ENCODE measurements around the gene AFF1.
"Not testable (repeated sequence)": the region's sequence is repeated elsewhere in the genome, so short reads cannot be mapped to it uniquely, and the experiment has no call there.

AFF1 gene

DNA sequence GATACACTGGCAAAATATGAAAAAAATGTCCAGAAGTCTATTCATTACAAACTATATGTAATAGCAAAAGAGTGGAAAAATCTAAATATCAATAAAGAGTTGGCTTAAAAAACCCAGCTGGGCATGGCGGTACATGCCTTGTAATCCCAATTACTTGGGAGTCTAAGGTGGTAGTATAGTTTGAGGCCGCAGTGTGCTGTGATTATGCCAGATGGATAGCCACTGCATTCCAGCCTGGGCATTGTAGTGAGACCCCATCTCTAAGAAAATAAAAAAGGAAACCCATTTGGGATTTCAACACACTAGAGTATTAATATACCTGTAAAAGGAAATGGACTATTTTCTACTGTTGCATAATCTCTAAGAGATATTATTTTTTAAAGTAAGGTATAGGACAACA lies 45.4 kb downstream of the AFF1 start:
- no peak for DNase-seq (ENCODE audit: low read depth)

DNA sequence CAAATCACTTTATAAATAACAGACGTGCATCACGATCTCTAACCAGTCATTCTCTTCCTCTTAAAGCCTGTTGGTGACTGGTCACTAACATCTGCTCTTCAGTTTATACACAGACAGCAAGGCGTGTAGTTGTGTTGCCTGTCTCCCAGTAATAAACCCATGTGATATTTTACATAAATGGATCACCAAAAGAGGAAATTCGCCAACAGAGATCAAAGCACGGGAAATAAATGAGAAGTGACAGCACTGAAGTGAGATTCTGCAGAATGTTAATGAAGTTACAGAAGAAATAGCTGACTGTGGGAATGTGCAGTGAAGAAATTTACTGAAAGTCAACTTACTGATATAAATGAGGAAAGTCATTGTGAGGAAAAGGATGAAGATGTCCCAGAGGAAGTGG lies 47.0 kb downstream of the AFF1 start:
- DNase-seq (ENCODE audit: low read depth) = no peak

DNA sequence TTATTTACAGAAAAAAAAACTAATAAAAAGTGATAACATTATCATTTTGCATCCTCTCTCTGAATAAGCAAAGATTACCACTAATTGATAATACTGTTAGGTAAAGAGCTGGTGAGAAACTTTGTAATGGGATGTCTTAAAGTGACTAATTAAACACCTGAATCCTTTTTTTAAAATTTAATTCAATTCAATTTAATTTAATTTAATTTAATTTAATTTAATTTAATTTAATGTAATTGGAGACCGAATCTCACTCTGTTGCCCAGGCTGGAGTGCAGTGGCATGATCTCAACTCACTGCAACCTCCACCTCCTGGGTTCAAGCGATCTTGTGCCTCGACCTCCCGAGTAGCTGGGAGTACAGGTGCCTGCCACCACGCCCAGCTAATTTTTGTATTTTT lies 51.0 kb downstream of the AFF1 start:
- not testable (repeated sequence) for DNase-seq (ENCODE audit: low read depth)

GRCh38 chr4:86989658-86990057 lies 54.8 kb downstream of the AFF1 start:
- not testable (repeated sequence) for DNase-seq (ENCODE audit: low read depth)

DNA sequence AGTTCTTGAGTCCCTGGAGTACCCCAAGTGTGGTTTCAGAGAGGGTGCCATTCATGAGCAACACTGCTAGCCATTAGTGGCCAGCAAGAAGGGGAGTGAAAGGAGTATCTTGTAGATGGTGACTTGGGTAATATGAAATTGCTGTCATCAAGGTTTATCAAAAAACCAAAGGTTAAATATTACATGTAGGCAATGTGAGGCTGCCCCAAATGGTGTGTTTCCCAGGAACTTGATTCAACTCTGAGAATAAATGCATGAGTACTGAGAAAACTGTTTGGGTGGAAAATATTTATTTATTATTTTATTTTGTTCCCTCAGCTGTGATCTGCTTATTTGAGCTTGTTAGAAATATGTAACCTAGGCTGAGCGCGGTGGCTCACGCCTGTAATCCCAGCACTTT lies 55.7 kb downstream of the AFF1 start:
- DNase-seq (ENCODE audit: low read depth) = no peak

- DNase-seq (ENCODE audit: low read depth) = no peak
These were observed 57.2 kb downstream of the AFF1 start for GRCh38 chr4:86991994-86992393.

GRCh38 chr4:86993909-86994681 lies 59.3 kb downstream of the AFF1 start:
- DNase-seq (ENCODE audit: low read depth) = no peak

- no peak for DNase-seq (ENCODE audit: low read depth)
These were observed 59.9 kb downstream of the AFF1 start for GRCh38 chr4:86994686-86995085.

- not testable (repeated sequence) for DNase-seq (ENCODE audit: low read depth)
These were observed 61.7 kb downstream of the AFF1 start for GRCh38 chr4:86996510-86996909.

DNA sequence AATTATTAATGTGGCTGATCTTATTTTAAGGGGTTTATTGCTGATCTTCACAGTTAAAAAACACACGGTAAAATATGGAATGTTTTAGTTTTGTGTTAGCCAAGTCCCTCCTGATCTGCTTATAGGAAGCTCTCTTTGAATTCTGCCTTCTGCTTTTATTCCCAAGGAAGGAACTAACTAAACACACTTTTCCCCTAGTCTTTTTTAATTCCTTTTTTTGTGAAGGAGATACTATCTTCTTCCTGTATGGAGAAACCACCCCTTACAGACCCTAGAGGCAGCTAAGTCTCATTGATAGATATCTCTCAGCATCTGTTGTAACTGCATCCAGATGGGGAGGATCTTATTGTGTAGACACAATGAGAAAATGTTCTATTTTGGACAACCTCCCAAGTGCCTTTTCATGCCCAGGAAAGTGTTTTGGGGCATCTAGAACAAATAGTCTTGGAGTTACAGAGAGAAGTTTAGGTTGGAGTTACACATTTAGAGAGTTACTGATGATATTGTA lies 64.4 kb downstream of the AFF1 start:
- no peak for DNase-seq (ENCODE audit: low read depth)

DNA sequence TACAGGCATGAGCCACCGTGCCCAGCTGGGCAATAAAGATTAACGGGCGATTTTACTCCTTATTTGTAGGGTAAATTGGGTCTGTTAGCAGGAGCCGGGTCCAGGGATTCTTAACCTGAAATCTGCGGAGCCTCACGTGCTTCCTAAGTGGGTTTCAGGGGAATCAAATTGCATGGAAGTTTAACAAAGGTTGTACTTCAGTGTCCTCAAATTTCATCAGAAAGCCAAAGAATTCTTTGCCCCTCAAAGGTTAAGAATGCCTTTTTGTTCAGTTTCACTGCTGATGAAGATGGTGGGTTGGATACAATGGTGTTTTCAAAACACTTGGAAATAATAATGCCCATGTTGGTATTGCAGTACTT lies 67.9 kb downstream of the AFF1 start:
- DNase-seq (ENCODE audit: low read depth) = no peak

DNA sequence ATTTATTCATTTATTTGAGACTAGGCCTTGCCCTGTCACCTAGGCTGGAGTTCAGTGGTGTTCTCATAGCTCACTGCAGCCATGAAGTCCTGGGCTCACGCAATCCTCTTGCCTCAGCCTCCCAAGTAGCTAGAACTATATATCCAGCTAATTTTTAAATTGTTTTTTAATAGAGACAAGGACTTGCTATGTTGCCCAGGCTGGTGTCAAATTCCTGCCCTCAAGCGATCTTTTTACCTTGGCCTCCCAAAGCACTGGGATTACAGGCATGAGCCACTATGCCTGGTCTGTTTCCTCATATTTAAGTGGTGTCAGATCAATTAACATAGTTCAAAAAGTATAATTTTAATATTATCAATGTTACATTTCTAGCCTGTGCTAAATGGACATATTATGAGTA lies 68.5 kb downstream of the AFF1 start:
- DNase-seq (ENCODE audit: low read depth) = no peak

- DNase-seq (ENCODE audit: low read depth) = no peak
These were observed 70.5 kb downstream of the AFF1 start for GRCh38 chr4:87005369-87005689.

DNA sequence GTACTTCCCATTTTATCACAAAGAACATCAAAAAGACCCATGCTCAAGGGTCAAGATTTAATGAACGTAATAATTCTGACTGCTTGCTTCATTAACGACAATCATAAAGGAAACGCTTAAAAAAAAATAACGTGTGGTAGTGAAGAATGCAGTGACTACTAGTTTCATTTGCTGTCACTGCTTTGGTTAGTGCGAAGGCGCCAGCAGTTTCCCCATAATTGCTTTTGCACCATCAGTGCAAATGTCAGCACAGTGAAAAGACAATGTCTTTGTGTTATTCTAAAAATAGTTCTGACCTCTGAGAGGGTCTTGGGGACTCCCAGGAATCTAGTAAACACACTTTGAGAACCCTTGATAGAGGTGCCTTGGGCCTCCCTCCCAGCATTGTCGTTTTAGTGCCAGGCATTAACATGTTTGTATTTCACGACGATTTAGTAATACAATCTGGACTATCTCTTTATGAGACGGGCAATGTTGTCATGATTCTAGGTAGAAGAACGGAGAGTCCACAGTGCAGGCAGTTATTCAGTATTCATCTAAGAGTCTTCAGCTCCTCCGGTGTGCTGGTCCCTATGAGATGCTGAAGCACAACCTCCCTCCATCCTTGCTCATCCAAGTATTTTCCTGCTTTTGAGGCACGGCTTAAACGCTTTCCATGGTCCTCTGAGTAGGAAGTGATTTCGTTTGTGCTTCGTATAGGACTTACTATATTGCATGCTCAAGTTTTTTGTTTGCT lies 71.0 kb downstream of the AFF1 start:
- DNase-seq (ENCODE audit: low read depth) = no peak

DNA sequence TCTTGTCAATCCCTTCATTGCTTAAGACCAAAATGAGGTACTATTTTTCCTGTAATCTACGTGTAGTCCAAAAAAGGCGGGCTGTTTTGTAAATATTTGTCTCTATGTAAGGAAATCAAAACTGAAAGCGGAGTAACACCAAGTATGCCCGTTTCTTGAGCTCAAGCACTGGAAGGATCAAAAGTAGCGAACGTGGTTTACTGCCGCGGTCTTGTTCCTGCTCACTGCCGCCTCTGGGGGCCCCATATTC lies 71.5 kb downstream of the AFF1 start:
- DNase-seq (ENCODE audit: low read depth) = no peak

DNA sequence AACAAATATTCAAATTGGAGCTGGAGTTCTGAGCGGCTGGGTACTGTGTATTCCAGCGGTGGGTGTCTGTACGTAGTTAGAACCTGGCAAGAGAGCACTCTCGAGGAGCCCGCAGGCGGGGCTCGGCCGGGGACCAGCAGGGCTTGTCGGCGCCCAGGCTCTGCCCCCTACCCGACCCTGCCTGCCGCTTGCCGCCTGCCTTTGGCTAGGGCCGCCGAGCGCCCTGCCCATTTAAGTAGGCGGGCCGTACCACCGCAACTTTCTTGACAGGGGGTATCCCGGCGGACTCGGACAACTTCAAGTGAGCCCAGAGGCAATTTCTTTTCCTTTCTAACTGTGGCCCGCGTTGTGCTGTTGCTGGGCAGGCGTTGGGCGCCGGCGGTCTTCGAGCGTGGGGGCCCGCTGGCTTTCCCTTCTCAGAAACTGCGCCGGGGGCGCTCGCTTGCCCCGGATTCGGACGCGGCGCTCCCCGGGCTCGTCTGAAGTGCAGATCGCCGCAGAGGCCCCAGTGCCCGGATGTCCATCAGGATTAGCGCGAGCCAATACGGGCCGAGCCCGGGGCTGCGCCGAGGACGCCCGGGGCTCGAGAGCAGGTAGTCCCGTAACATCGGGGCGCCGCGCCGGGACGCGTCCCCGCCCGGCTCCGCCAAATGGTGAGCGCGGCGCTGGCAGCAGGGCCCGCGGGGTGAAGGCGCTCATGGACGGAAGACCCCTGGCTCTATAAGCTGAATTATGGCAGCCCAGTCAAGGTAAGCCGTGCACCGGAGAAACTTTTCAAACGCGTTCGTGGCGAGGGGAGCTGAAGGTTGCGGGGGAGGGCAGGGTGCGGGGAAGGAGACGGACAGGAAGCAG lies 72.1 kb downstream of the AFF1 start:
- peak; percentile 81 for DNase-seq (ENCODE audit: low read depth)

DNA sequence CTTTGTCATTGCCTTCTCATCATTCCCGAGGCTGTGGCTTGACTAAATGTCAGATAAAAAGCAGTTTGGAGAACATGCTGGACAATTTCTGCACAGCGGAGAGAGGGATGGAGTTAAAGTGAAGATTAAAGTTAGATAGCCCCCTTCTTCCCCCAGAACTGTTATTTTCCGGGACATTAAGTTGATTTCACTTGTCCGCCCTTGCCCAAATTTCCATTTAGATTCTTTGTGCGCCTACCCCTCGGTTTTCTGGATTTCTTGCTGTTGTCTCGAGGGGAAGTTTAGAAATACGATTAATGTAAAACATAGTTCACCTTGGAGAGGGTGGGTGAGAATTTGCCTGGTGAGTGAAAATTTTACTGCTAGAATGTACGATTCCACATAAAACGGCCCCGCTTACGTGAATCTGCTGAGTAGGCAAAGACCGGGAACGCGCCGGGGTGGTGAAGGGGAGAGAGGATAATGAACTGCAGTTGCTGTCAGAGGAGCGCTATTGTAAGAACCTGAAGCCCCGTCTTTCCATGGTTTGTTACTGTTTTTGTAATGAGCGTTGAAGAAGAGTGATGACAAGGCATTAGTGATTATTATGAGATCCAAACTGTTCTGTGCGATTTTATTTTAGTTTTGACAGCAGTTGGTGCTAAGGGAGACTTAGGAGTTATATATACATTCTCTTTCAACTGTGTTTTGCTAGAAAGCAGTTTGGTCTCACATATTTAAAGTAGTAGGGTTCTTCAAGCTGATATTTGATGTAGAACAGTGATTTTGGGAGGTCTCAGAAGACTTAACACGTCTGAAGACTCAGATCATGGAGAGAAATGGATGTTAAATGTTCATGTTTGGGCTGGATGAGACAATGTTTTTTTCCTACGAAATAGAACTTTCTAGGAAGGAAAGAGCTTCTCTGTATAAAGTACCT lies 73.0 kb downstream of the AFF1 start:
- DNase-seq (ENCODE audit: low read depth) = no peak

DNA sequence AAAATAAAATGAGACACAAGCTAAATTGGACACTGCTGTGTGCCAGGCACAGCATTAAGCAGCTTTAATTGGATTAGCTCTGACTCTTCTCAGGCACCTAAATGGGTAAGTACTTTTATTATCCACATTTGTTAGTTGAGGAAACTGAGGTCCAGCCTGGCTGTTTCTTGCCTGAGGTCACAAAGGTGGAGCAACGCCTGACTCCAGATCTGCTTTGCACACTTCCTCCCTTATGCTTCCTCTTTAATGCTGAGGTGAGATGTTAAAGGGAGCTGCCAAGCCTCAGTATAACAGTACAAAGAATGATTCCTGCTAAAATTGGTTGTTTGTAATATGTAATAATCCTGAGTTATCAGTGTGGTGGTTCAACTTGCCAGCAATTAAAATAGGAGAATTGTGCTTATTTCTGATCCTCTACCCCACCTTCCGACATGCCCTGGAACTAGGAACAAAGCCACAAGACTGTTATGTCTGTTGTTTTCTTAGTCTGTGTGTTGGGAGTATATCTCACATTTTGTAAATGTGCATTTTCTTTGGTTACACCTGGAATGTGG lies 74.4 kb downstream of the AFF1 start:
- no peak for DNase-seq (ENCODE audit: low read depth)

- DNase-seq (ENCODE audit: low read depth) = no peak
These were observed 75.4 kb downstream of the AFF1 start for GRCh38 chr4:87010192-87010591.

- peak; percentile 83 for DNase-seq (ENCODE audit: low read depth)
These were observed 76.7 kb downstream of the AFF1 start for GRCh38 chr4:87011340-87012034.

All from stromal cell of bone marrow (primary cell).